K562 (cell line): ENCODE data around the gene ADNP. TPM values are rescaled to one million over a fixed set of nuclear protein-coding genes. Genes with fewer than 3 reads are reported as not detected.

Experiments used
- ARID1B ChIP-seq: fragments of 450-650 bp; IDR thresholded peaks from 2 replicates; pipeline ENCODE4 v1.6.1; 2016; ENCODE audit warnings: antibody characterized with exemption, mild to moderate bottlenecking, inconsistent platforms
- CC2D1A ChIP-seq: fragments of 450-650 bp; IDR thresholded peaks from 2 replicates; pipeline ENCODE4 v1.6.1; 2017; ENCODE audit warnings: mild to moderate bottlenecking
- CEBPG ChIP-seq, 3 experiments: fragments of 200-800 bp in 1 of 3; sonication (Bioruptor generic) in 1 of 3; sonication (generic) in 1 of 3; formaldehyde crosslinking in 1 of 3; IDR thresholded peaks in 2 of 3; conservative IDR thresholded peaks in 1 of 3; 2 replicates each; pipeline versions ENCODE4 v1.6.1 to v1.8.0; 2016 to 2022; ENCODE audit warnings: missing compliant biosample characterization in 2 of 3, missing genetic modification characterization in 2 of 3, mild to moderate bottlenecking in 1 of 3, missing genetic modification reagents in 1 of 3
- E2F4 ChIP-seq: sonication (generic); formaldehyde crosslinking; IDR thresholded peaks from 2 replicates; pipeline ENCODE4 v1.8.0; 2022; ENCODE audit warnings: mild to moderate bottlenecking, low read depth, missing genetic modification reagents
- HDAC8 ChIP-seq: fragments of 450-650 bp; IDR thresholded peaks from 2 replicates; pipeline ENCODE4 v1.6.1; 2016; ENCODE audit warnings: mild to moderate bottlenecking, missing genetic modification characterization, moderate library complexity, missing compliant biosample characterization
- KAT2B ChIP-seq: IDR thresholded peaks from one replicate; pipeline ENCODE4 v1.6.1; 2012; ENCODE audit warnings: low read depth, mild to moderate bottlenecking, control low read depth, inconsistent platforms, low read length, moderate library complexity
- MXI1 ChIP-seq: IDR thresholded peaks from 2 replicates; pipeline ENCODE4 v1.6.1; 2011; ENCODE audit warnings: low read depth, mild to moderate bottlenecking, improper control_type of control experiment, low read length
- NBN ChIP-seq: fragments of 450-650 bp; IDR thresholded peaks from 2 replicates; pipeline ENCODE4 v1.6.1; 2016; ENCODE audit warnings: low read depth, mild to moderate bottlenecking
- NCOA4 ChIP-seq: fragments of 450-650 bp; IDR thresholded peaks from 2 replicates; pipeline ENCODE4 v1.6.1; 2018; ENCODE audit warnings: mild to moderate bottlenecking; ENCODE audit not compliant: partially characterized antibody
- PHTF2 ChIP-seq: fragments of 250-450 bp; sonication (Bioruptor Pico); IDR thresholded peaks from 2 replicates; pipeline ENCODE4 v1.5.0; 2021; ENCODE audit warnings: mild to moderate bottlenecking
- PREB ChIP-seq: sonication (generic); formaldehyde crosslinking; IDR thresholded peaks from 2 replicates; pipeline ENCODE4 v1.8.1; 2023; ENCODE audit warnings: mild to moderate bottlenecking, missing genetic modification reagents
- RBM25 ChIP-seq: fragments of 200-400 bp; formaldehyde crosslinking; IDR thresholded peaks from 2 replicates; pipeline ENCODE4 v1.6.1; 2018; ENCODE audit warnings: low read length, low read depth, moderate library complexity; ENCODE audit not compliant: severe bottlenecking
- SETDB1 ChIP-seq: IDR thresholded peaks from one replicate; pipeline ENCODE4 v1.6.1; 2012; ENCODE audit warnings: low read length, control low read depth, inconsistent platforms
- SMAD1 ChIP-seq: fragments of 150-350 bp; IDR thresholded peaks from 2 replicates; pipeline ENCODE4 v1.6.1; 2014; ENCODE audit warnings: low read length, low read depth; ENCODE audit not compliant: partially characterized antibody
- SUPT5H ChIP-seq: fragments of 450-650 bp; IDR thresholded peaks from 2 replicates; pipeline ENCODE4 v1.6.1; 2016
- TSHZ1 ChIP-seq: fragments of 250-450 bp; sonication (Bioruptor Pico); IDR thresholded peaks from 2 replicates; pipeline ENCODE4 v1.4.0; 2020; ENCODE audit warnings: mild to moderate bottlenecking, moderate library complexity
- ZFP36 ChIP-seq: fragments of 150-350 bp; IDR thresholded peaks from 2 replicates; pipeline ENCODE4 v1.6.1; 2018; ENCODE audit warnings: low read length, low read depth; ENCODE audit not compliant: partially characterized antibody
- ZNF263 ChIP-seq: sonication (generic); formaldehyde crosslinking; IDR thresholded peaks from 2 replicates; pipeline ENCODE4 v1.8.0; 2022; ENCODE audit warnings: mild to moderate bottlenecking, missing genetic modification reagents, borderline replicate concordance
- ZNF707 ChIP-seq: fragments of 250-450 bp; sonication (Bioruptor Pico); conservative IDR thresholded peaks from 2 replicates; pipeline ENCODE4 v1.8.0; 2022; ENCODE audit warnings: inconsistent platforms, mild to moderate bottlenecking, moderate library complexity
- ZNF785 ChIP-seq: fragments of 250-450 bp; sonication (Bioruptor Pico); IDR thresholded peaks from 2 replicates; pipeline ENCODE4 v1.4.0; 2020; ENCODE audit warnings: mild to moderate bottlenecking
- polyA plus RNA-seq, 8 experiments: library from polyadenylated mRNA; depleted of rRNA in 4 of 8; stranded (reverse) in 5 of 8; unstranded in 3 of 8; fragments of >200 nt; fragmentation: Nextera tagmentation in 2 of 8; fragmentation: Illumina TruSeq in 1 of 8; extraction: Ambion mirVana in 2 of 8; extraction: Trizol in 1 of 8; gene quantifications; 2 replicates each; pipeline versions ENCODE4 v1.2.1 to v1.2.3, GENCODE V29; 2011 to 2014; ENCODE audit warnings: inconsistent platforms in 1 of 8, missing spikeins in 1 of 8
- total RNA-seq, 7 experiments: library from RNA; depleted of rRNA in 6 of 7; stranded (reverse); fragments of >200 nt in 6 of 7; fragmentation: Illumina TruSeq in 2 of 7; extraction: Trizol in 2 of 7; gene quantifications; 2 replicates each; pipeline versions ENCODE4 v1.2.1 to v1.2.3, GENCODE V29; 2011 to 2021; ENCODE audit warnings: low replicate concordance in 1 of 7
- TF ChIP-seq, protein P1 (sequence below): fragments of 450-650 bp; IDR thresholded peaks from 2 replicates; pipeline ENCODE4 v1.6.1; 2018; ENCODE audit warnings: mild to moderate bottlenecking, low read depth; ENCODE audit not compliant: partially characterized antibody

Gene ADNP
- total and polyA plus RNA-seq, 9 of the 15 experiments (the other 6 are each of a cell fraction or from before 2014, with no cell fraction given) = 17.8 to 59.9 (median 25.3) TPM

DNA sequence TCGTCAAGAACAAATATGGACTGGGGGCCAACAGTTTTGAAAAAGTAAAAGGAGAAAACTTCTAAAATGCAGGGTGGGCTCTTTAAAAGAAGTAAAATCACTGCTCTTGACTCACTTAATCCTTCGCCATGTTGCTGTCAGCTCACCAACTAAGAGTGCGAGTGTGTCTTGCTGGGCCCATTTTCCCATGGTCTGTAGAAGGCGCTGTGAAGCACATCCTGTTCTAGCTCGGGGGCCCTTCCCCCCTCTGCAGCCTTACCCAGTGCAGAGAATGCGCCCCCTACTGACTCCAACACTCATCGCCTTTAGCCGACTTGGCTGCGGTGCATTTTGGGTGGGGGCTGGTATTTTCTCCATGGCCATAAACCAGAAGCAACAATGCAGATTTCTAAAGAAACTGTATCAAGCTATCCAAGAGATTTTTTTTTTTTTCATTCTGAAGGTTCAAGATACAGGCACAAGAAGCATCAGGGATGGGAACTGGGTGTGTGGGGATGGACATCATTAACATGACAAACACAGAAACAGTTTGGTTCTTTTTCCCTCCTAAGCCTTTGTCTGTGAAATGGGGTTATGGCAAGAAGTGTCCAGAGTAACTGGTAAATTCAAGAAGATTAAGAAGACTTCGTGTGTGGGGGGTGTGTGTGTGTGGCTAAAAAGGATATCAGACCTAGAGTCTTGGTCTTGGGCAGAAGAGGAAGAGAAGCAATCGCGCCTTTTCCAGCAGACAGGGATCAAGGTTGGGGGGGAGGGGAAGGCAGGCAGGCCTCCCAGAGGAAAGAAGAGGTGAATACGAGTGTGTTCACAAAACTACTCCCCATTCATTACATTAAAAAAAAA lies 1.7 kb downstream of the ADNP start (continued):
- TF ChIP-seq TSHZ1 (CRISPR knock-in tag) (no peak), NCOA4 (no peak), ZNF707 (CRISPR knock-in tag) (no peak), SETDB1 (no peak), ARID1B (peak; percentile 51; the same call in 1 of the 2 replicates), RBM25 (peak; percentile 4), HDAC8 (tag) (no peak), NBN (peak; percentile 82), ZNF785 (CRISPR knock-in tag) (no peak), SUPT5H (peak; percentile 39; the same call in 1 of the 2 replicates), CC2D1A (peak; percentile 72; the same call in 1 of the 2 replicates), ZNF263 (CRISPR knock-in tag) (no peak), ZFP36 (peak; percentile 58), CEBPG (CRISPR knock-in tag; IDR thresholded peaks at IDR 0.05) (no peak), CEBPG (tag; conservative IDR thresholded peaks at IDR 0.05 in 1 of 2, IDR thresholded peaks at IDR 0.05 in 1 of 2) (no peak), E2F4 (CRISPR knock-in tag) (no peak), PHTF2 (CRISPR knock-in tag) (no peak), PREB (no peak), MXI1 (no peak), SMAD1 (no peak), KAT2B (no peak)
- TF ChIP-seq, protein P1, sequence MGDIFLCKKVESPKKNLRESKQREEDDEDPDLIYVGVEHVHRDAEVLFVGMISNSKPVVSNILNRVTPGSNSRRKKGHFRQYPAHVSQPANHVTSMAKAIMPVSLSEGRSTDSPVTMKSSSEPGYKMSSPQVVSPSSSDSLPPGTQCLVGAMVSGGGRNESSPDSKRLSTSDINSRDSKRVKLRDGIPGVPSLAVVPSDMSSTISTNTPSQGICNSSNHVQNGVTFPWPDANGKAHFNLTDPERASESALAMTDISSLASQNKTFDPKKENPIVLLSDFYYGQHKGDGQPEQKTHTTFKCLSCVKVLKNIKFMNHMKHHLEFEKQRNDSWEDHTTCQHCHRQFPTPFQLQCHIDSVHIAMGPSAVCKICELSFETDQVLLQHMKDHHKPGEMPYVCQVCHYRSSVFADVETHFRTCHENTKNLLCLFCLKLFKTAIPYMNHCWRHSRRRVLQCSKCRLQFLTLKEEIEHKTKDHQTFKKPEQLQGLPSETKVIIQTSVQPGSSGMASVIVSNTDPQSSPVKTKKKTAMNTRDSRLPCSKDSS = no peak
